DMS 273 treated with DMSO at 0.1 percent for 48 hours (cell line): ENCODE data around the gene SLC22A17.
"Not testable (repeated sequence)": the region's sequence is repeated elsewhere in the genome, so short reads cannot be mapped to it uniquely, and the experiment has no call there.

Experiments used
- DNase-seq: peaks from one replicate; lab custom pipeline; 2025; lab: John Stamatoyannopoulos, UW

The SLC22A17 gene

GRCh38 chr14:23352506-23353432 is at the start of gene SLC22A17:
Gene SLC22A17 (minus strand): TSS chr14:23352887.
- DNase-seq: peak; percentile 45

- no peak for DNase-seq
Measured at GRCh38 chr14:23401291-23401690, 48.6 kb upstream of the SLC22A17 start.

- not testable (repeated sequence) for DNase-seq
Measured at GRCh38 chr14:23400496-23401149, 47.9 kb upstream of the SLC22A17 start.

GRCh38 chr14:23399591-23399990 is 46.9 kb upstream of the SLC22A17 start:
- DNase-seq: no peak

- no peak for DNase-seq
Measured at GRCh38 chr14:23399136-23399535, 46.4 kb upstream of the SLC22A17 start.

GRCh38 chr14:23398348-23398747 is 45.7 kb upstream of the SLC22A17 start:
- DNase-seq: no peak

- no peak for DNase-seq
Measured at GRCh38 chr14:23396781-23397407, 44.2 kb upstream of the SLC22A17 start.

- DNase-seq: no peak
Measured at GRCh38 chr14:23396126-23396525, 43.4 kb upstream of the SLC22A17 start.

- DNase-seq: no peak
Measured at GRCh38 chr14:23392613-23393012, 39.9 kb upstream of the SLC22A17 start.

- DNase-seq: not testable (repeated sequence)
Measured at GRCh38 chr14:23389871-23390270, 37.2 kb upstream of the SLC22A17 start.

GRCh38 chr14:23389396-23389795 is 36.7 kb upstream of the SLC22A17 start:
- no peak for DNase-seq

GRCh38 chr14:23388996-23389395 is 36.3 kb upstream of the SLC22A17 start:
- no peak for DNase-seq

GRCh38 chr14:23387916-23388882 is 35.5 kb upstream of the SLC22A17 start:
- DNase-seq: no peak

- no peak for DNase-seq
Measured at GRCh38 chr14:23386999-23387398, 34.3 kb upstream of the SLC22A17 start.

GRCh38 chr14:23386266-23386657 is 33.6 kb upstream of the SLC22A17 start:
- DNase-seq: not testable (repeated sequence)

- no peak for DNase-seq
Measured at GRCh38 chr14:23385642-23386265, 33.1 kb upstream of the SLC22A17 start.

GRCh38 chr14:23385244-23385641 is 32.6 kb upstream of the SLC22A17 start:
- no peak for DNase-seq

- no peak for DNase-seq
Measured at GRCh38 chr14:23384364-23385080, 31.8 kb upstream of the SLC22A17 start.

GRCh38 chr14:23382731-23383440 is 30.2 kb upstream of the SLC22A17 start:
- DNase-seq: no peak

- DNase-seq: no peak
Measured at GRCh38 chr14:23382276-23382675, 29.6 kb upstream of the SLC22A17 start.
